GM10847 (cell line): ENCODE measurements around the gene PTCH2.

Experiments
- POLR2A ChIP-seq: IDR thresholded peaks from 2 replicates; pipeline ENCODE4 v1.6.1; 2011; ENCODE audit not compliant: insufficient read length; ENCODE audit errors: extremely low read depth

Gene PTCH2

DNA sequence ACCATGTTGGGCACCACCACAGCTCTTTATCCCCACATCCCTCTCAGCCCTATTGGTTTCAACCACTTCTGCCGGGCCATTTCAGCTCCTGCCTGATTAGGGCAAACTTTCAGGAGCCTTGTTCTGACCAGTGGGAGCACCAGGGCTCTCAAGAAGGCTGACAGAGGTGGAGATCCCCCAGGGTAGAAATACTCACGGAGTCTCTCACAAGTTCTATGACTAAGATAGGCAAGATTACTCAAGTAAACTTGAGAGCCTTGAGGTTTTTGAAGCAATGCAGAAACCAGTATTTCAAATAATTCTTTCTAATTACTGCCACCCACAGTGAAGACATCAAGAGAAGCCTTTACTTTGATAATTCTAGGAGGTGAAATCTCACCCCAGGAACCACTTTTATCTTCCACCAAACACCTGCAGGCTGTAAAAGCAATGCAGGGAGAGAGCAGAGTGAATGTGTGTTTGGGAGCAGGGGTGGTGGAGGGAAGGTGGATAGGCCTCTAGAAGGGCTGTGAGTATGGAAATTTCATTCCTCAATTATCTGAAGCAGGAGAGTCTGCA lies 6.6 kb upstream of the PTCH2 start:
- no peak for TF ChIP-seq POLR2A

DNA sequence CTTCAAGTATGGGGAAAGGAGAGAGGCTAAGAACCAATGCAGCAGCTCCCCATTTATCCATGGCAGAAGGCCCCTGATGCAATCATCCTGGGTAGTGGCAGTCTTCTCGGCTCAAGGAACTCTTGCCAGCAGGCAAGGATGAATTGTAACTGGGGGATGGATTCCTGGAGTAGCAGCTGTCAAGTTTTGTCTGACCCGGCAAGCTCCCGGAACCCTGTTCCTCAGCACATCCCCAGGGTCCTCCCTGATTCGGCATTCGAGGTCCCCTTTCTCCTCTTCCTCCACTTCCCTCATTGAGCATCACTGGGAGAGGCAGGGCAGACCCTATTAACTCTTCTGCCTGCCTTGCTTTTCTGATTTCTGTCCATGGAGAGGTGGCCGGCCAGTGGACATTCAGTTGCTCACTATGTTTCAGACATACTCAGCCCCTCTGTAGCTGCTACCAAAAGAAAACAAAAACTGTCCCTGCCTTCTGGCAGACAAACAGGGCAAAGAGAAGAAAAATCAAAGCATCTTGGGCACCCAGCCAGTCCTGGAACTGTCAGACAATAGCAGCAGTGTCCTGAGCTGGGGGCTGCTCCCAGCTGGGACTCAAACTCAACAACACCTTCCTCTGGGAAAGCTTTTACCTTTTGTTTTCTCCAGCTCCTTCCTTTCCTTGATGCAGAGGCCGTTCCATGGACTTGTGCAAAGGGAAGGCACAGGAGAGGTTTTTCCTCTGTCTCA lies 5.6 kb upstream of the PTCH2 start:
- TF ChIP-seq POLR2A: no peak

DNA sequence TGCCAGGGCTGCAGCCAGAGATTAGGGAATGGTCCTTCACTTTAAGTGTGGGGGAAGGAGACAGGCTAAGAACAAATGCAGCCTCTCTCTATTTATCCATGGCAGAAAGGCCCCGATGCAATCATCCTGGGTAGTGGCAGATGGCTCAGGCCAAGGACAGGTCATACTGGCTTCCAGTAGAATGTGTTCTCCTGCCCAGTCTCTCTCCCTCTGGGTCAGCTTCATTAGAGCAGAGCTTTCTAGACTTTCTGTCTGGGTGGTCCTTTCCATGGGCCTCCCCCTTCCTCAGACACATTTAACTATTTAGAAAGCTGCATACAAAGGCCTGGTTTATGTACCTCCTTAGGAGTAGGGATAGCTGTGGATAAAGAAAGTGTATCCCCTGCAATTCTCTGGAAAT lies 4.8 kb upstream of the PTCH2 start:
- no peak for TF ChIP-seq POLR2A

DNA sequence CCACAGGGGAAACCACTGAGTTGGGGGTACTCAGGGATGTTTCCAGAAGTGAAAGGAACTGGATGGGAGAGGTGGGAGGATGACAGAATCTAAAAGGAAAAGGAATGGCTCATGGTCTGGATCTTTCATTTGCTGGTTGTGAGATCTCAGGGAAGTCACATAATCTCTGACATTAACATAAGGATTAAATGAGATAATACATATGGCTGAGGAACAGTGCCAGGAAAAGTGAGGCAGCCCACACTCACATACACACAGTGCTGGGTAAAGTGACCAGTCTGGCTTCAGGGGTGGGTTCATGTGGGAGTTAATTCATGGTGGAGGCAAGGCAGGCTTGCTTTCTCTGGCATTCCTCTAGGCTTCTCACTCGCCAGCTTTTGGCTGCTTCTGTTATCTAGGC lies 3.9 kb upstream of the PTCH2 start:
- TF ChIP-seq POLR2A: no peak

DNA sequence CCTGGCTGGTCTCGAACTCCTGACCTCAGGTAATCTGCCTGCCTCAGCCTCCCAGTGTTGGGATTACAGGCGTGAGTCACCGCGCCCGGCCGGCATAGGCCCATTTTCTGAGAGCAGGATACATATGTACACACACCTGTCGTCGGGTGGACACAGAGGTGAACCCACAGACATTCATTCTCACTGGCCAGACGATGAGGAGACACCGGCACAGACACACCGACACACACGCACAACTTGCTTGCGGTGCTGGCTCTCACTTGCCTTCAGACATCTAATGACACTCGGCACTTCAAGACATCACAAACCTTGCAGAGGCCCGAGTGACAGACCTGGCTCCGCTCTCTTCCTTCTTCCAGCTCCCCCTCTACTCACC lies 579 bp downstream of the PTCH2 start:
- TF ChIP-seq POLR2A: no peak

- TF ChIP-seq POLR2A: no peak
Measured at GRCh38 chr1:44839576-44839975, 3.5 kb downstream of the PTCH2 start.

DNA sequence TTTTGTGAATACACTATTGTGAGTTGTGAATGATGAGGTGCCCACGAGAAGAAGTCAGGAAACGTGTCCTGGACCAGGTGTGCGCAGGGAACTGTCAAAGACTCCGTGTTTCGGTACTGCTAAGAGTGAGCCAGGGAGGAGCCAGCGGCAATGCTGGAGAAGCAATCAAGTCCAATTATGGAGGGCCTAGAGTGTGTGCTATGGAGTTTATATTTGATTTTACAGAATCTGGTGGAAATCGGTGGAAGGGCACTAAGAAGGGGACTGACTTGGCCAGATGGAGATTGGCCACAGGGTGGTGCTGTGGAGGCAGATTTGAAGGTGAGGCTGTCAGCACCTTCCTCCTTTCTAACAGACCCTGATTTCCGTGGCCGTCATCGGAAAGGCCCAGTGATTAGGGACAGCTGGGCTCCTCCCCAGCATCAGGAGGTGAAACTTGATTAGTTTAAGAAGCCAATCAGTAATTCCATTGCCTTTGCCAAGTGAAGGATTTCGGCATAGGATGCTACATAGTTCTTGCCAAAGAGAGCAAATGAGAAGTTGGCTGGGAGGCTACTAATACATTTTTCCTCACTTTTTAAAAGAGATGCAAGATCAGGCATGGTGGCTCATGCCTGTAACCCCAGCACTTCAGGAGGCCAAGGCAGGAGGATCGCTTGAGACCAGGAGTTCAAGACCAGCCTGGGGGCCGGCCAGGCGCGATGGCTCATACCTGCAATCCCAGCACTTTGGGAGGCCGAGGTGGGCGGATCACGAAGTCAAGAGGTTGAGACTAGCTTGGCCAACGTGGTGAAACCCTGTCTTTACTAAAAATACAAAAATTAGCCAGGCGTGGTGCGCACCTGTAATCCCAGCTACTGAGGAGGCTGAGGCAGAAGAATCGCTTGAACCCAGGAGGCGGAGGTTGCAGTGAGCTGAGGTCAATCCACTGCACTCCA lies 7.0 kb downstream of the PTCH2 start:
- no peak for TF ChIP-seq POLR2A

DNA sequence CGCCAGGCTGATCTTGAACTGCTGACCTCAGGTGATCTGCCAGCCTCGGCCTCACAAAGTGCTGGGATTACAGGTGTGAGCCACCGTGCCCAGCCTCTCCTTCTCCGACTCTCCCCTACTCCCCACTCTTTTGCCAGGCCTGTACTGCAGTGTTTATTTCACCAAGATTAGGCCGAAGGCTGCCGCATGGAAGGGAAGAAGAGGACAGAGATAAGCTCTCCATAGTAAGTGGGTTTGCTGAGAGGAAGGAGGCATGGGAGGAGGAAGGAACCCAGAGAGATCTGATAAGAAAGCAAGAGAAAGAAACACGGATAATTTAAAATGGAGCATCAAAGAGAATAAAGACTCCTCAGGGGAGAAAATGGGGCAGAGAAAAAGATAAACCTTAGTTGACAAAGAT lies 8.7 kb downstream of the PTCH2 start:
- no peak for TF ChIP-seq POLR2A

DNA sequence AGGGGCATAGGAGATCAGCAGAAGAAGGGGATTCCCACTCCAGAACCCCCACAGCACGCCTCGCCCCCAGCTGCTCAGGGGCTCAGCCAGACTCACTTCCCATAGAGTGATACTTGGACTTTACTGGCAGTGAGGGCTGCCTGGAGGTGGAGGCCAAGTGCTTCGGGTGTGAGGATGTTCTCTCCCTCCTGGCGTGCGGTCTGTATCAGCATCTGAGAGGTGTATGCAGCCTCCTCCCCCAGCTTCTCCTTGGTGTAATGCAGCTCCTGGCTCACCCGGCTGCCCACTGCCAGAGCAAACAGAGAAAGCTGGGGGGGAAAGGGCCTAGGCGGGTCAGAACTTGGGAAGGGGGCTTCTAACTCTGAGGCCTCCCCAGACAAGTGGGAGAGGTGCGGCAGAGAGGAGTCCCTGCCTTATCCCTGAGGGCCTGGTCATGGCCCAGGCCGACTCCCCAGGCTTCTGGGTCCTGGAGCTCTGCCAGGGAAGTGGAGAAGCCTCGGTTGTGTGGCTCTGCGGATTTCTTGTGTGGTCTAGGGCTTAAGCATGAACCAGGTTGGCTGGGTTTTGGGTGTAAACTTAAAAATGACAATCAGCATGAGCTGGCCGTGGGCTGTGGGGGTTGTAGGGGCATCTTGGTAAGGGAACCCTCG lies 10.9 kb downstream of the PTCH2 start:
- TF ChIP-seq POLR2A: no peak

GRCh38 chr1:44831516-44831915 lies 11.5 kb downstream of the PTCH2 start:
- no peak for TF ChIP-seq POLR2A

DNA sequence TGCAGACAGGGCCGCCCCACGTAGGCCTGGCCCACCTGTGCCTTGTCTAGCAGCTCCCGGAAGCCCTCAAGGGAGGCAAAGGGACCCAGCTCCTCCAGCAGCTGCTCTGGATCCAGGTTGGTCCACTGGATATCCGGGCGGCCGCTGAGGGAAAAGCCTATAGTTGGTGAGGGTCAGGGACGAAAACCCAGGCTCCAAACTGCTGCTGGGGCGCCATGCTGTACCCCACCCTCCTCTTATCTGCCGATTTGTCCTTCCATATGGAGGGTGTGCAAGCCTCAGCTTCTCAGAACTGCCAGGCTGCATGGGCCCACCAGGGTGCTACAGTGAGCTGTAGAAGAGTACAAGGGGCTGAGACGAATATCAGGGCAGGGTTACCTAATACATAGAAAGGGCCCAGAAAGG lies 12.2 kb downstream of the PTCH2 start:
- TF ChIP-seq POLR2A: no peak

- TF ChIP-seq POLR2A: no peak
Measured at GRCh38 chr1:44829506-44830384, 13.3 kb downstream of the PTCH2 start.

DNA sequence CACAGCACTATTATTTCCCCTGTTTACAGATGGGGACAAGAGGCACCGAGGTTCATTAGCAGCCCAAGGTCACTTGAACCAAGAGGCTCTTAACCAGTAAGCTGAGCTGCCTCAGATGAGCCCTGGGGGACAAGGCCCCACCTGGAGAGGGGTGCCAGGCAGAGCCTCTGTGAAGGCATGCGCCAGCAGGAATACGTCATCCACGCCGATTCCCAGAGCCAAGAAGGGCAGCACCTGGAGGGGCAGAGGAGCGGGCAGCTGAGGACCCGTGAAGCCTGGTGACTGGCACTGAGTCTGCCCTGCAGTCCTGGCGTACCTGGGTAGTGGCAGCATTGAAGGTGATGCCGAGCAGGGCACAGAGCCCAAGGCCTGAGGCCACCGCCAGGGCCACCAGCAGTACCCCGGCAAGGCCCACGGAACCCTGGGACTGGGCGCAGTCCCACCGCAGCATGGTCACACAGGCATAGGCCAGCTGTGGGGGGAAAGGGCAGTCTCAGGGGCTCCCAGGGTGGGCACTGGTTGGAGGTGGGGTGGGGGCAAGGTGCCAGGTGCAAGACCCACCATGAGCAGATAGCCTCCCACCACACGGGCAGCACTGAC lies 14.1 kb downstream of the PTCH2 start:
- TF ChIP-seq POLR2A: no peak

- no peak for TF ChIP-seq POLR2A
Measured at GRCh38 chr1:44828003-44828651, 14.9 kb downstream of the PTCH2 start.
